PC-9 (cell line): ENCODE measurements around the gene ZNF581. TPM values are rescaled to one million over a fixed set of nuclear protein-coding genes. Genes with fewer than 3 reads are reported as not detected.

Experiments
- BruUV-seq: library from RNA; stranded (reverse); fragments of 400-500 nt; replicated peaks from 2 replicates; lab custom pipeline; 2021; lab: Mats Ljungman, UMichigan
- CTCF ChIA-PET: fragments of 300-600 bp; sonication (Branson Sonifier 250); formaldehyde crosslinking; loops from one replicate; lab custom pipeline; 2022; ENCODE audit warnings: antibody characterized with exemption; lab: Charles Lee
- POLR2A ChIA-PET: fragments of 300-600 bp; sonication (Branson Sonifier 250); formaldehyde crosslinking; loops from one replicate; lab custom pipeline; 2022; ENCODE audit warnings: antibody characterized with exemption; ENCODE audit not compliant: unreplicated experiment; lab: Charles Lee
- DNase-seq, 2 experiments: peaks; one replicate each; pipeline versions ENCODE4 v3.0.0 to v3.0.0-alpha.2; 2015 to 2022; ENCODE audit warnings: mixed read lengths in 1 of 2
- H2AFZ ChIP-seq: fragments of 200-600 bp; sonication (generic); 2 replicates; pipeline ENCODE4 v1.8.1; 2017; ENCODE audit warnings: antibody characterized with exemption
- H3F3A ChIP-seq: fragments of 200-600 bp; sonication (generic); 2 replicates; pipeline ENCODE4 v1.8.1; 2017; ENCODE audit warnings: antibody characterized with exemption, mild to moderate bottlenecking, low read depth; ENCODE audit not compliant: insufficient read depth
- H3K27ac ChIP-seq: fragments of 200-600 bp; sonication (generic); 2 replicates; pipeline ENCODE4 v1.6.1; 2016; ENCODE audit warnings: mixed run types
- H3K27me3 ChIP-seq: fragments of 200-600 bp; sonication (generic); 2 replicates; pipeline ENCODE4 v1.6.1; 2016; ENCODE audit warnings: low read depth, mixed run types; ENCODE audit not compliant: insufficient read depth
- H3K36me3 ChIP-seq: fragments of 200-600 bp; sonication (generic); 2 replicates; pipeline ENCODE4 v1.6.1; 2016; ENCODE audit warnings: low read depth, mixed run types
- H3K4me1 ChIP-seq: fragments of 200-600 bp; sonication (generic); replicated peaks from 2 replicates; pipeline ENCODE4 v1.6.1; 2016; ENCODE audit warnings: mixed run types; ENCODE audit not compliant: insufficient read depth
- H3K4me2 ChIP-seq: fragments of 200-600 bp; sonication (generic); 2 replicates; pipeline ENCODE4 v1.6.1; 2017; ENCODE audit warnings: mixed run types
- H3K4me3 ChIP-seq: fragments of 200-600 bp; sonication (generic); 2 replicates; pipeline ENCODE4 v1.6.1; 2016; ENCODE audit warnings: mixed run types
- H3K79me2 ChIP-seq: fragments of 200-600 bp; sonication (generic); 2 replicates; pipeline ENCODE4 v1.6.1; 2017; ENCODE audit warnings: low read depth, mixed run types
- H3K9me2 ChIP-seq: fragments of 200-600 bp; sonication (generic); 2 replicates; pipeline ENCODE4 v1.8.1; 2017; ENCODE audit warnings: mild to moderate bottlenecking; ENCODE audit not compliant: insufficient read depth
- H3K9me3 ChIP-seq: fragments of 200-600 bp; sonication (generic); 2 replicates; pipeline ENCODE4 v1.8.1; 2016; ENCODE audit warnings: low read depth; ENCODE audit not compliant: insufficient read depth
- H4K20me1 ChIP-seq: fragments of 200-600 bp; sonication (generic); 2 replicates; pipeline ENCODE4 v1.8.1; 2017; ENCODE audit not compliant: insufficient read depth
- CTCF ChIP-seq: fragments of 200-600 bp; sonication (generic); conservative IDR thresholded peaks from 2 replicates; pipeline ENCODE4 v1.6.1; 2017; ENCODE audit warnings: mixed run types, antibody characterized with exemption, mild to moderate bottlenecking, moderate library complexity
- EZH2 ChIP-seq: fragments of 200-600 bp; sonication (generic); IDR thresholded peaks from 2 replicates; pipeline ENCODE4 v1.8.0; 2017; ENCODE audit warnings: antibody characterized with exemption, low read depth
- intact Hi-C: fragments of 100-400 bp; cut with micrococcal nuclease; formaldehyde crosslinking; loops from one replicate; pipeline ENCODE4 v1.10.0; 2022; ENCODE audit not compliant: unreplicated experiment
- total RNA-seq: library from RNA; stranded (reverse); gene quantifications from 2 replicates; pipeline ENCODE4 v1.2.3, GENCODE V29; 2021

Gene ZNF581
- total RNA-seq, 1 experiment from 2014 or later: 53.5 TPM

GRCh38 chr19:55632463-55632834, 11.0 kb upstream of the ZNF581 start:
- Histone ChIP-seq H3K27ac (no peak overlapping the region), H3K9me2 (no peaks in the 10 kb centered on the region), H3F3A (peaks cover 21% of the 10 kb centered on the region), H3K4me3 (no peak overlapping the region), H3K36me3 (no peaks in the 10 kb centered on the region), H3K4me1 (peaks cover 12% of the 10 kb centered on the region), H2AFZ (no peak overlapping the region), H3K9me3 (no peaks in the 10 kb centered on the region), H3K4me2 (0 out of 2 replicates have a peak overlapping the region, but pooled peaks have one; percentile 63), H3K27me3 (no peaks in the 10 kb centered on the region), H4K20me1 (no peaks in the 10 kb centered on the region), H3K79me2 (peaks cover 27% of the 10 kb centered on the region)
- ChIA-PET POLR2A (interaction anchor here (0.5 to 0.7 kb wide), 4 partner anchors 33 to 1495 kb away, joined by 3 to 7 read pairs (median 5); partner anchors contain the start of genes CNOT3 and FIZ1), CTCF (interaction anchor here (0.7 to 2.1 kb wide), 6 partner anchors 43 to 701 kb away, joined by 3 to 10 read pairs (median 4); no protein-coding TSS in a partner anchor)
- BruUV-seq: no TSS peak
- intact Hi-C loops: loop anchor here (2.0 to 10.0 kb wide), 7 partner anchors 442 to 1462 kb away; no protein-coding TSS in a partner anchor
- peak; percentile 84 to 89 for DNase-seq
- no peak for TF ChIP-seq EZH2
- peak; percentile 96 for TF ChIP-seq CTCF

GRCh38 chr19:55633861-55634260, 9.6 kb upstream of the ZNF581 start:
- H2AFZ ChIP-seq: peak overlapping the region; percentile 92; the same call in 1 of the 2 replicates
- H3K27ac ChIP-seq: no peak overlapping the region
- POLR2A ChIA-PET: interaction anchor here (0.6 kb wide), 1 partner anchor 20 kb away, joined by 3 read pairs; no protein-coding TSS in a partner anchor
- no peaks in the 10 kb centered on the region for H3K27me3 ChIP-seq
- peaks cover 34% of the 10 kb centered on the region for H3K79me2 ChIP-seq
- no peaks in the 10 kb centered on the region for H4K20me1 ChIP-seq
- intact Hi-C loops: loop anchor here (2.0 to 10.0 kb wide), 8 partner anchors 21 to 1461 kb away; partner anchors contain the start of gene U2AF2
- TF ChIP-seq EZH2: no peak
- TF ChIP-seq CTCF: no peak
- CTCF ChIA-PET: interaction anchor here (0.6 to 1.2 kb wide), 2 partner anchors 16 to 700 kb away, joined by 3 read pairs; no protein-coding TSS in a partner anchor
- H3K4me1 ChIP-seq: peaks cover 12% of the 10 kb centered on the region
- H3K9me2 ChIP-seq: no peaks in the 10 kb centered on the region
- H3K9me3 ChIP-seq: no peaks in the 10 kb centered on the region
- H3F3A ChIP-seq: peaks cover 28% of the 10 kb centered on the region; the same call in 1 of the 2 replicates
- BruUV-seq: no TSS peak
- H3K4me2 ChIP-seq: peak overlapping the region; percentile 92
- peaks cover 3% of the 10 kb centered on the region; the same call in 1 of the 2 replicates for H3K36me3 ChIP-seq
- DNase-seq: no peak
- H3K4me3 ChIP-seq: peak overlapping the region; percentile 89; the same call in 1 of the 2 replicates

GRCh38 chr19:55635334-55635717, 8.1 kb upstream of the ZNF581 start:
- DNase-seq: no peak
- peaks cover 3% of the 10 kb centered on the region; the same call in 1 of the 2 replicates for H4K20me1 ChIP-seq
- CTCF ChIA-PET: no interaction called here
- H3K4me2 ChIP-seq: peak overlapping the region; percentile 92
- intact Hi-C loops: loop anchor here (2.0 to 10.0 kb wide), 5 partner anchors 19 to 1459 kb away; partner anchors contain the start of gene U2AF2
- H3F3A ChIP-seq: peaks cover 42% of the 10 kb centered on the region; the same call in 1 of the 2 replicates
- peaks cover 3% of the 10 kb centered on the region; the same call in 1 of the 2 replicates for H3K36me3 ChIP-seq
- no peaks in the 10 kb centered on the region for H3K27me3 ChIP-seq
- peak overlapping the region; percentile 57 for H3K27ac ChIP-seq
- H3K4me1 ChIP-seq: peaks cover 12% of the 10 kb centered on the region
- H3K4me3 ChIP-seq: peak overlapping the region; percentile 89
- H3K9me3 ChIP-seq: no peaks in the 10 kb centered on the region
- H2AFZ ChIP-seq: peak overlapping the region; percentile 92
- TF ChIP-seq EZH2 (no peak), CTCF (no peak)
- TSS peak; percentile 51 for BruUV-seq
- no peaks in the 10 kb centered on the region for H3K9me2 ChIP-seq
- peaks cover 34% of the 10 kb centered on the region for H3K79me2 ChIP-seq
- POLR2A ChIA-PET: interaction anchor here (1.0 kb wide), 1 partner anchor 698 kb away, joined by 4 read pairs; no protein-coding TSS in a partner anchor
